ENCODE results near the gene PHTF2.

DNA sequence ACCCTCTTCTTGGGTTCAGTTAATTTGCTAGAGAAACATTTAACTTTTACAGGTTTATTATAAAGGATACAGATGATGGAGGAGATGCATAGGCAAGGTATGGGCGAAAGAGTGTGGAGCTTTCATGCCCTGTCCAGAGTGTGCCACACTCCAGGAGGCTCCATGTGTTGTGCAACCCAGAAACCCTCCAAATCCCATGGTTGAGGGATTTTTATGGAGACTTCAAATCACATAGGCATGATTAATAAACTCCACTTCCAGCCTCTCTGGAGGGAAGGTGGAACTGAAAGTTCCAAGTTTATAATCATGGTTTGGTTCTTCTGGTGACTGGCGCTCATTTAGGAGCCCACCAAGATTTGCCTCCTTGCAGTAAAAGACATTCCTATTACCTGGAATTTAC, 159.9 kb downstream of the PHTF2 start:
- TF ChIP-seq BCL11A (tag by site-specific recombination; IDR thresholded peaks at IDR 0.05; ENCODE audit: low read depth) (no peak), ZNF792 (tag by site-specific recombination; IDR thresholded peaks at IDR 0.05) (no peak), ZNF558 (tag by site-specific recombination; IDR thresholded peaks at IDR 0.05) (no peak), KLF16 (tag by site-specific recombination; IDR thresholded peaks at IDR 0.05) (no peak), ZBTB48 (tag by site-specific recombination; IDR thresholded peaks at IDR 0.05) (no peak), ZNF354C (tag by site-specific recombination; IDR thresholded peaks at IDR 0.05; ENCODE audit: borderline replicate concordance, low read depth) (no peak), ZNF23 (tag by site-specific recombination; IDR thresholded peaks at IDR 0.05; ENCODE audit: borderline replicate concordance) (no peak), ZNF585B (tag by site-specific recombination; IDR thresholded peaks at IDR 0.05) (no peak), ZNF843 (tag by site-specific recombination; IDR thresholded peaks at IDR 0.05) (no peak)
- TF ChIP-seq, protein P1, sequence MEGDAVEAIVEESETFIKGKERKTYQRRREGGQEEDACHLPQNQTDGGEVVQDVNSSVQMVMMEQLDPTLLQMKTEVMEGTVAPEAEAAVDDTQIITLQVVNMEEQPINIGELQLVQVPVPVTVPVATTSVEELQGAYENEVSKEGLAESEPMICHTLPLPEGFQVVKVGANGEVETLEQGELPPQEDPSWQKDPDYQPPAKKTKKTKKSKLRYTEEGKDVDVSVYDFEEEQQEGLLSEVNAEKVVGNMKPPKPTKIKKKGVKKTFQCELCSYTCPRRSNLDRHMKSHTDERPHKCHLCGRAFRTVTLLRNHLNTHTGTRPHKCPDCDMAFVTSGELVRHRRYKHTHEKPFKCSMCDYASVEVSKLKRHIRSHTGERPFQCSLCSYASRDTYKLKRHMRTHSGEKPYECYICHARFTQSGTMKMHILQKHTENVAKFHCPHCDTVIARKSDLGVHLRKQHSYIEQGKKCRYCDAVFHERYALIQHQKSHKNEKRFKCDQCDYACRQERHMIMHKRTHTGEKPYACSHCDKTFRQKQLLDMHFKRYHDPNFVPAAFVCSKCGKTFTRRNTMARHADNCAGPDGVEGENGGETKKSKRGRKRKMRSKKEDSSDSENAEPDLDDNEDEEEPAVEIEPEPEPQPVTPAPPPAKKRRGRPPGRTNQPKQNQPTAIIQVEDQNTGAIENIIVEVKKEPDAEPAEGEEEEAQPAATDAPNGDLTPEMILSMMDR (tag by site-specific recombination; IDR thresholded peaks at IDR 0.05), result no peak
- TF ChIP-seq, protein P2, sequence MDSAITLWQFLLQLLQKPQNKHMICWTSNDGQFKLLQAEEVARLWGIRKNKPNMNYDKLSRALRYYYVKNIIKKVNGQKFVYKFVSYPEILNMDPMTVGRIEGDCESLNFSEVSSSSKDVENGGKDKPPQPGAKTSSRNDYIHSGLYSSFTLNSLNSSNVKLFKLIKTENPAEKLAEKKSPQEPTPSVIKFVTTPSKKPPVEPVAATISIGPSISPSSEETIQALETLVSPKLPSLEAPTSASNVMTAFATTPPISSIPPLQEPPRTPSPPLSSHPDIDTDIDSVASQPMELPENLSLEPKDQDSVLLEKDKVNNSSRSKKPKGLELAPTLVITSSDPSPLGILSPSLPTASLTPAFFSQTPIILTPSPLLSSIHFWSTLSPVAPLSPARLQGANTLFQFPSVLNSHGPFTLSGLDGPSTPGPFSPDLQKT (IDR thresholded peaks at IDR 0.05; ENCODE audit: borderline replicate concordance, low read depth, low read length), result no peak
- TF ChIP-seq, protein P3, sequence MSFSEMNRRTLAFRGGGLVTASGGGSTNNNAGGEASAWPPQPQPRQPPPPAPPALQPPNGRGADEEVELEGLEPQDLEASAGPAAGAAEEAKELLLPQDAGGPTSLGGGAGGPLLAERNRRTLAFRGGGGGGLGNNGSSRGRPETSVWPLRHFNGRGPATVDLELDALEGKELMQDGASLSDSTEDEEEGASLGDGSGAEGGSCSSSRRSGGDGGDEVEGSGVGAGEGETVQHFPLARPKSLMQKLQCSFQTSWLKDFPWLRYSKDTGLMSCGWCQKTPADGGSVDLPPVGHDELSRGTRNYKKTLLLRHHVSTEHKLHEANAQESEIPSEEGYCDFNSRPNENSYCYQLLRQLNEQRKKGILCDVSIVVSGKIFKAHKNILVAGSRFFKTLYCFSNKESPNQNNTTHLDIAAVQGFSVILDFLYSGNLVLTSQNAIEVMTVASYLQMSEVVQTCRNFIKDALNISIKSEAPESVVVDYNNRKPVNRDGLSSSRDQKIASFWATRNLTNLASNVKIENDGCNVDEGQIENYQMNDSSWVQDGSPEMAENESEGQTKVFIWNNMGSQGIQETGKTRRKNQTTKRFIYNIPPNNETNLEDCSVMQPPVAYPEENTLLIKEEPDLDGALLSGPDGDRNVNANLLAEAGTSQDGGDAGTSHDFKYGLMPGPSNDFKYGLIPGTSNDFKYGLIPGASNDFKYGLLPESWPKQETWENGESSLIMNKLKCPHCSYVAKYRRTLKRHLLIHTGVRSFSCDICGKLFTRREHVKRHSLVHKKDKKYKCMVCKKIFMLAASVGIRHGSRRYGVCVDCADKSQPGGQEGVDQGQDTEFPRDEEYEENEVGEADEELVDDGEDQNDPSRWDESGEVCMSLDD (tag by site-specific recombination; IDR thresholded peaks at IDR 0.05), result no peak
